ENCODE data around the gene KCNT2. TPM values are rescaled to one million over a fixed set of nuclear protein-coding genes. Genes with fewer than 3 reads are reported as not detected.
"Not testable (repeated sequence)": the region's sequence is repeated elsewhere in the genome, so short reads cannot be mapped to it uniquely, and the experiment has no call there.

Gene KCNT2
- polyA plus RNA-seq, 4 donors: 0.27 to 1.2 (median 0.61) TPM; not detected in 1

GRCh38 chr1:196277860-196278259, 330.4 kb downstream of the KCNT2 start:
- FAIRE-seq (no peak), DNase-seq (no peak)
- Histone ChIP-seq H3K36me3 (ENCODE audit: control insufficient read depth in 3 of 3, insufficient read depth in 2 of 3, low read depth in 1 of 3, low read length in 3 of 3) (no peaks in the 10 kb centered on the region), H3K9me3 (ENCODE audit: control insufficient read depth in 2 of 2, insufficient read depth in 1 of 2, low read depth in 1 of 2, low read length in 1 of 2) (no peaks in the 10 kb centered on the region), H3K4me3 (ENCODE audit: low read depth in 1 of 3, low read length in 3 of 3) (no peak overlapping the region), H3K27ac (ENCODE audit: low read depth in 1 of 3, low read length in 2 of 3) (no peak overlapping the region), H3K4me1 (ENCODE audit: control insufficient read depth in 3 of 3, insufficient read depth in 2 of 3, low read depth in 1 of 3, low read length in 2 of 3) (no peaks in the 10 kb centered on the region), H3K27me3 (ENCODE audit: control insufficient read depth in 3 of 3, insufficient read depth in 3 of 3, low read length in 3 of 3) (no peaks in the 10 kb centered on the region)

GRCh38 chr1:196271212-196271947, 336.9 kb downstream of the KCNT2 start:
- H3K27me3 ChIP-seq (ENCODE audit: control insufficient read depth in 3 of 3, insufficient read depth in 3 of 3, low read length in 3 of 3): no peaks in the 10 kb centered on the region
- H3K27ac ChIP-seq (ENCODE audit: low read depth in 1 of 3, low read length in 2 of 3): no peak overlapping the region
- no peaks in the 10 kb centered on the region for H3K9me3 ChIP-seq (ENCODE audit: control insufficient read depth in 2 of 2, insufficient read depth in 1 of 2, low read depth in 1 of 2, low read length in 1 of 2)
- H3K36me3 ChIP-seq (ENCODE audit: control insufficient read depth in 3 of 3, insufficient read depth in 2 of 3, low read depth in 1 of 3, low read length in 3 of 3): no peaks in the 10 kb centered on the region
- no peak overlapping the region for H3K4me3 ChIP-seq (ENCODE audit: low read depth in 1 of 3, low read length in 3 of 3)
- DNase-seq (peak in 1 of 2 donors; percentile 24), FAIRE-seq (no peak)
- no peaks in the 10 kb centered on the region for H3K4me1 ChIP-seq (ENCODE audit: control insufficient read depth in 3 of 3, insufficient read depth in 2 of 3, low read depth in 1 of 3, low read length in 2 of 3)
- WGBS, 3 donors: 35 to 56% (median 39%) methylated on average over 6 of the region's 6 CpGs

GRCh38 chr1:196263086-196263485, 345.2 kb downstream of the KCNT2 start:
- not testable (repeated sequence) for H3K4me1 ChIP-seq (ENCODE audit: control insufficient read depth in 3 of 3, insufficient read depth in 2 of 3, low read depth in 1 of 3, low read length in 2 of 3); H3K4me3 ChIP-seq (ENCODE audit: low read depth in 1 of 3, low read length in 3 of 3); DNase-seq; FAIRE-seq; H3K27me3 ChIP-seq (ENCODE audit: control insufficient read depth in 3 of 3, insufficient read depth in 3 of 3, low read length in 3 of 3); H3K27ac ChIP-seq (ENCODE audit: low read depth in 1 of 3, low read length in 2 of 3); H3K9me3 ChIP-seq (ENCODE audit: control insufficient read depth in 2 of 2, insufficient read depth in 1 of 2, low read depth in 1 of 2, low read length in 1 of 2); H3K36me3 ChIP-seq (ENCODE audit: control insufficient read depth in 3 of 3, insufficient read depth in 2 of 3, low read depth in 1 of 3, low read length in 3 of 3)
- WGBS, 3 donors: 86 to 90% (median 90%) methylated on average over 4 of the region's 4 CpGs

GRCh38 chr1:196260270-196260669, 348.0 kb downstream of the KCNT2 start:
- no peaks in the 10 kb centered on the region for H3K27me3 ChIP-seq (ENCODE audit: control insufficient read depth in 3 of 3, insufficient read depth in 3 of 3, low read length in 3 of 3)
- FAIRE-seq: peak; percentile 5
- no peaks in the 10 kb centered on the region for H3K36me3 ChIP-seq (ENCODE audit: control insufficient read depth in 3 of 3, insufficient read depth in 2 of 3, low read depth in 1 of 3, low read length in 3 of 3)
- no peaks in the 10 kb centered on the region for H3K9me3 ChIP-seq (ENCODE audit: control insufficient read depth in 2 of 2, insufficient read depth in 1 of 2, low read depth in 1 of 2, low read length in 1 of 2)
- H3K4me1 ChIP-seq (ENCODE audit: control insufficient read depth in 3 of 3, insufficient read depth in 2 of 3, low read depth in 1 of 3, low read length in 2 of 3): no peaks in the 10 kb centered on the region
- H3K27ac ChIP-seq (ENCODE audit: low read depth in 1 of 3, low read length in 2 of 3): no peak overlapping the region
- no peak for DNase-seq
- no peak overlapping the region for H3K4me3 ChIP-seq (ENCODE audit: low read depth in 1 of 3, low read length in 3 of 3)

GRCh38 chr1:196259316-196259715, 348.9 kb downstream of the KCNT2 start:
- H3K27ac ChIP-seq (ENCODE audit: low read depth in 1 of 3, low read length in 2 of 3): no peak overlapping the region
- no peak for DNase-seq
- H3K27me3 ChIP-seq (ENCODE audit: control insufficient read depth in 3 of 3, insufficient read depth in 3 of 3, low read length in 3 of 3): no peaks in the 10 kb centered on the region
- no peaks in the 10 kb centered on the region for H3K9me3 ChIP-seq (ENCODE audit: control insufficient read depth in 2 of 2, insufficient read depth in 1 of 2, low read depth in 1 of 2, low read length in 1 of 2)
- H3K36me3 ChIP-seq (ENCODE audit: control insufficient read depth in 3 of 3, insufficient read depth in 2 of 3, low read depth in 1 of 3, low read length in 3 of 3): no peaks in the 10 kb centered on the region
- no peak overlapping the region for H3K4me3 ChIP-seq (ENCODE audit: low read depth in 1 of 3, low read length in 3 of 3)
- no peak for FAIRE-seq
- whole genome bisulfite sequencing, 3 donors: 53 to 73% (median 62%) methylated on average over 2 of the region's 2 CpGs
- no peaks in the 10 kb centered on the region for H3K4me1 ChIP-seq (ENCODE audit: control insufficient read depth in 3 of 3, insufficient read depth in 2 of 3, low read depth in 1 of 3, low read length in 2 of 3)

- Histone ChIP-seq H3K36me3 (ENCODE audit: control insufficient read depth in 3 of 3, insufficient read depth in 2 of 3, low read depth in 1 of 3, low read length in 3 of 3) (no peaks in the 10 kb centered on the region), H3K27me3 (ENCODE audit: control insufficient read depth in 3 of 3, insufficient read depth in 3 of 3, low read length in 3 of 3) (no peaks in the 10 kb centered on the region), H3K9me3 (ENCODE audit: control insufficient read depth in 2 of 2, insufficient read depth in 1 of 2, low read depth in 1 of 2, low read length in 1 of 2) (no peaks in the 10 kb centered on the region), H3K27ac (ENCODE audit: low read depth in 1 of 3, low read length in 2 of 3) (no peak overlapping the region), H3K4me1 (ENCODE audit: control insufficient read depth in 3 of 3, insufficient read depth in 2 of 3, low read depth in 1 of 3, low read length in 2 of 3) (no peaks in the 10 kb centered on the region), H3K4me3 (ENCODE audit: low read depth in 1 of 3, low read length in 3 of 3) (no peak overlapping the region)
- FAIRE-seq: no peak
- DNase-seq: no peak
These were observed 352.5 kb downstream of the KCNT2 start for GRCh38 chr1:196255762-196256161.

- no peaks in the 10 kb centered on the region for H3K4me1 ChIP-seq (ENCODE audit: control insufficient read depth in 3 of 3, insufficient read depth in 2 of 3, low read depth in 1 of 3, low read length in 2 of 3)
- H3K4me3 ChIP-seq (ENCODE audit: low read depth in 1 of 3, low read length in 3 of 3): no peak overlapping the region
- DNase-seq (no peak), FAIRE-seq (no peak)
- no peaks in the 10 kb centered on the region for H3K27me3 ChIP-seq (ENCODE audit: control insufficient read depth in 3 of 3, insufficient read depth in 3 of 3, low read length in 3 of 3)
- no peak overlapping the region for H3K27ac ChIP-seq (ENCODE audit: low read depth in 1 of 3, low read length in 2 of 3)
- no peaks in the 10 kb centered on the region for H3K36me3 ChIP-seq (ENCODE audit: control insufficient read depth in 3 of 3, insufficient read depth in 2 of 3, low read depth in 1 of 3, low read length in 3 of 3)
- no peaks in the 10 kb centered on the region for H3K9me3 ChIP-seq (ENCODE audit: control insufficient read depth in 2 of 2, insufficient read depth in 1 of 2, low read depth in 1 of 2, low read length in 1 of 2)
These were observed 378.7 kb downstream of the KCNT2 start for GRCh38 chr1:196229546-196229945.

- no peak overlapping the region for H3K4me3 ChIP-seq (ENCODE audit: low read depth in 1 of 3, low read length in 3 of 3)
- peaks cover 0 to 3% of the 10 kb centered on the region in 2 donors for H3K9me3 ChIP-seq (ENCODE audit: control insufficient read depth in 2 of 2, insufficient read depth in 1 of 2, low read depth in 1 of 2, low read length in 1 of 2)
- no peak for FAIRE-seq
- H3K4me1 ChIP-seq (ENCODE audit: control insufficient read depth in 3 of 3, insufficient read depth in 2 of 3, low read depth in 1 of 3, low read length in 2 of 3): no peaks in the 10 kb centered on the region
- H3K36me3 ChIP-seq (ENCODE audit: control insufficient read depth in 3 of 3, insufficient read depth in 2 of 3, low read depth in 1 of 3, low read length in 3 of 3): no peaks in the 10 kb centered on the region
- no peak overlapping the region for H3K27ac ChIP-seq (ENCODE audit: low read depth in 1 of 3, low read length in 2 of 3)
- 76 to 84% (median 81%) methylated on average over 2 of the region's 2 CpGs for WGBS, 3 donors
- DNase-seq: no peak
- no peaks in the 10 kb centered on the region for H3K27me3 ChIP-seq (ENCODE audit: control insufficient read depth in 3 of 3, insufficient read depth in 3 of 3, low read length in 3 of 3)
These were observed 393.4 kb downstream of the KCNT2 start for GRCh38 chr1:196214866-196215265.

GRCh38 chr1:196209983-196210382, 398.3 kb downstream of the KCNT2 start:
- no peaks in the 10 kb centered on the region for H3K27me3 ChIP-seq (ENCODE audit: control insufficient read depth in 3 of 3, insufficient read depth in 3 of 3, low read length in 3 of 3)
- FAIRE-seq (no peak), DNase-seq (no peak)
- no peaks in the 10 kb centered on the region for H3K36me3 ChIP-seq (ENCODE audit: control insufficient read depth in 3 of 3, insufficient read depth in 2 of 3, low read depth in 1 of 3, low read length in 3 of 3)
- no peak overlapping the region for H3K4me3 ChIP-seq (ENCODE audit: low read depth in 1 of 3, low read length in 3 of 3)
- H3K27ac ChIP-seq (ENCODE audit: low read depth in 1 of 3, low read length in 2 of 3): no peak overlapping the region
- no peaks in the 10 kb centered on the region for H3K9me3 ChIP-seq (ENCODE audit: control insufficient read depth in 2 of 2, insufficient read depth in 1 of 2, low read depth in 1 of 2, low read length in 1 of 2)
- 54 to 63% (median 59%) methylated on average over 2 of the region's 2 CpGs for WGBS, 3 donors
- H3K4me1 ChIP-seq (ENCODE audit: control insufficient read depth in 3 of 3, insufficient read depth in 2 of 3, low read depth in 1 of 3, low read length in 2 of 3): no peaks in the 10 kb centered on the region
